Kidney (tissue), 14 donors: ENCODE data around the gene HSF5. TPM values are rescaled to one million over a fixed set of nuclear protein-coding genes. Genes with fewer than 3 reads are reported as not detected.

Experiments
- DNase-seq, 5 donors: peaks; one replicate each; pipeline ENCODE4 v3.0.0-alpha.2; 2013 to 2020
- FAIRE-seq: peaks from 2 replicates; lab custom pipeline; 2012; peaks lifted over from hg19 to GRCh38; lab: Jason Lieb, UNC
- H3K27ac ChIP-seq, 2 donors: one replicate each; pipeline ENCODE4 v1.7.0; 2013; ENCODE audit warnings: low read depth in 2 of 2, low read length in 2 of 2, inconsistent platforms in 1 of 2
- H3K27me3 ChIP-seq: one replicate; pipeline ENCODE4 v1.7.1; 2013; ENCODE audit warnings: low read length, inconsistent platforms; ENCODE audit not compliant: control insufficient read depth, insufficient read depth
- H3K36me3 ChIP-seq, 3 donors: one replicate each; pipeline versions ENCODE4 v1.7.0 to v1.7.1; 2013; ENCODE audit warnings: low read length in 3 of 3, control low read depth in 1 of 3, inconsistent platforms in 1 of 3; ENCODE audit not compliant: insufficient read depth in 3 of 3, control insufficient read depth in 2 of 3
- H3K4me1 ChIP-seq, 3 donors: one replicate each; pipeline versions ENCODE4 v1.7.0 to v1.7.1; 2013; ENCODE audit warnings: low read length in 3 of 3, inconsistent platforms in 1 of 3, low read depth in 1 of 3; ENCODE audit not compliant: control insufficient read depth in 2 of 3, insufficient read depth in 2 of 3
- H3K4me3 ChIP-seq, 3 donors: one replicate each; pipeline versions ENCODE4 v1.7.0 to v1.8.1; 2013; ENCODE audit warnings: low read length in 3 of 3, control low read depth in 1 of 3, inconsistent platforms in 1 of 3
- H3K9ac ChIP-seq, 3 donors: one replicate each; pipeline versions ENCODE4 v1.7.0 to v1.7.1; 2013; ENCODE audit warnings: low read length in 3 of 3, control low read depth in 1 of 3, inconsistent platforms in 1 of 3
- H3K9me3 ChIP-seq, 3 donors: one replicate each; pipeline versions ENCODE4 v1.7.0 to v1.7.1; 2013; ENCODE audit warnings: low read length in 3 of 3, control low read depth in 1 of 3, inconsistent platforms in 1 of 3; ENCODE audit not compliant: control insufficient read depth in 2 of 3, insufficient read depth in 1 of 3
- intact Hi-C: fragments of 100-400 bp; cut with DNase I; formaldehyde crosslinking; loops from one replicate; pipeline ENCODE4 v1.11.1; 2022
- polyA plus RNA-seq: library from polyadenylated mRNA; stranded (reverse); fragments of 350-450 nt; fragmentation: Illumina TruSeq; extraction: RNeasy Lipid Tissue Mini Kit (QIAGEN cat#74804); gene quantifications from one replicate; pipeline ENCODE4 v1.2.3, GENCODE V29; 2014; ENCODE audit warnings: low read depth, low replicate concordance; ENCODE audit not compliant: insufficient read depth
- total RNA-seq: library from RNA; stranded (reverse); fragmentation: NEBNext Ultra II Directional; extraction: Animal tissue kit (Norgen Biotek cat#: 25700); gene quantifications from one replicate; pipeline ENCODE4 v1.2.1, GENCODE V29; 2021
- TF ChIP-seq, protein P1 (sequence below): IDR thresholded peaks from 3 replicates; pipeline ENCODE4 v1.5.1; 2012; ENCODE audit warnings: mild to moderate bottlenecking, moderate library complexity, borderline replicate concordance; ENCODE audit not compliant: insufficient read depth; ENCODE audit errors: extremely low read depth
- donor health status: control.
- donor health status: control.
- donor health status: control.
- donor health status: control.
- donor health status: control.
- donor health status: DM: yes; HTN: yes; CAD: no.
- donor health status: Normal renal cell carcinoma (clear cell type).

The HSF5 gene
- total and polyA plus RNA-seq, 2 donors from 2014 or later = 0.19 TPM; not detected in 1

DNA sequence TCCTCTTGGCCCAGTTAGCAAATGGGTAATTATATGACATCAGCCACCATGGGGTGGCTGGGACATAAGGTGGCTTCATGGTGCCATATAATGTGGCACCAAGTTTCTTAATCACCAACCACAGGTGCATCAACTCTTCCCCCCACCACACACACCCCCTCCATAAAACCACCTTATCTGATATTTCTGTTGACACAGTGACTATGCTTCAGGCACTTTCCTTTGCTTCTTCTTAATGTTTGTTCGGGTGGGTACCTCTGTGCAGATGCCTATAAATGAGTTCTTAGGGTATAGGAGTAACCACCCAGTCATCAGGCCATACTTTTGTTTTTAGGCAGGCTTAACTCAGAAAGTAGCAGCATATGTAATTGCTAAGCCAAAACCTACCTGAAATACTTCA, 100.4 kb downstream of the HSF5 start:
- H3K4me3 ChIP-seq = no peak overlapping the region
- no peaks in the 10 kb centered on the region for H3K27me3 ChIP-seq
- peaks cover 3 to 10% (median 6%) of the 10 kb centered on the region in 3 donors for H3K4me1 ChIP-seq
- no peaks in the 10 kb centered on the region for H3K9me3 ChIP-seq
- FAIRE-seq (no peak), DNase-seq (no peak)
- H3K9ac ChIP-seq = no peak overlapping the region
- intact Hi-C loops = no loop called here
- TF ChIP-seq, protein P1, sequence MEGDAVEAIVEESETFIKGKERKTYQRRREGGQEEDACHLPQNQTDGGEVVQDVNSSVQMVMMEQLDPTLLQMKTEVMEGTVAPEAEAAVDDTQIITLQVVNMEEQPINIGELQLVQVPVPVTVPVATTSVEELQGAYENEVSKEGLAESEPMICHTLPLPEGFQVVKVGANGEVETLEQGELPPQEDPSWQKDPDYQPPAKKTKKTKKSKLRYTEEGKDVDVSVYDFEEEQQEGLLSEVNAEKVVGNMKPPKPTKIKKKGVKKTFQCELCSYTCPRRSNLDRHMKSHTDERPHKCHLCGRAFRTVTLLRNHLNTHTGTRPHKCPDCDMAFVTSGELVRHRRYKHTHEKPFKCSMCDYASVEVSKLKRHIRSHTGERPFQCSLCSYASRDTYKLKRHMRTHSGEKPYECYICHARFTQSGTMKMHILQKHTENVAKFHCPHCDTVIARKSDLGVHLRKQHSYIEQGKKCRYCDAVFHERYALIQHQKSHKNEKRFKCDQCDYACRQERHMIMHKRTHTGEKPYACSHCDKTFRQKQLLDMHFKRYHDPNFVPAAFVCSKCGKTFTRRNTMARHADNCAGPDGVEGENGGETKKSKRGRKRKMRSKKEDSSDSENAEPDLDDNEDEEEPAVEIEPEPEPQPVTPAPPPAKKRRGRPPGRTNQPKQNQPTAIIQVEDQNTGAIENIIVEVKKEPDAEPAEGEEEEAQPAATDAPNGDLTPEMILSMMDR = no peak
- no peak overlapping the region for H3K27ac ChIP-seq
- no peaks in the 10 kb centered on the region for H3K36me3 ChIP-seq

DNA sequence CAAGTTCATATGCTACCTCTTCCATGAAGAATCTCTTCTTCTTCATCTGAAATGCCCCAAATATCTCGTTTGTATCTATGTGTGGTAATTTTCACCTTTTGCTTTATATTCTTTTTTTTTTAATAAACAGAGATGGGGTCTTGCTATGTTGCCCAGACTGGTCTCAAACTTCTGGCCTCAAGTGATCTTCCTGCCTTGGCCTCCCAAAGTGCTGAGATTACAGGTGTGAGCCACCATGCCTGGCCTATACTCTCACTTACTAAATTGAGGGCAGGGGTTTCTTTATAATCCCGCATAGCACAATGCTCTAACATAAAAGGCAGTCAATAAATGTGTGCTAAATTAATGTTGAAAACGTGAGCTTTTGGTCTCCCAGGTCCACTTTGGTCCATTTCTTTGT, 101.5 kb downstream of the HSF5 start:
- peaks cover 11 to 19% (median 16%) of the 10 kb centered on the region in 3 donors for H3K4me1 ChIP-seq
- no peak overlapping the region for H3K4me3 ChIP-seq
- H3K9ac ChIP-seq = no peak overlapping the region
- intact Hi-C loops = no loop called here
- H3K36me3 ChIP-seq = no peaks in the 10 kb centered on the region
- no peak overlapping the region for H3K27ac ChIP-seq
- TF ChIP-seq, protein P1 = no peak
- DNase-seq = no peak
- no peak for FAIRE-seq
- H3K9me3 ChIP-seq = no peaks in the 10 kb centered on the region
- H3K27me3 ChIP-seq = no peaks in the 10 kb centered on the region

DNA sequence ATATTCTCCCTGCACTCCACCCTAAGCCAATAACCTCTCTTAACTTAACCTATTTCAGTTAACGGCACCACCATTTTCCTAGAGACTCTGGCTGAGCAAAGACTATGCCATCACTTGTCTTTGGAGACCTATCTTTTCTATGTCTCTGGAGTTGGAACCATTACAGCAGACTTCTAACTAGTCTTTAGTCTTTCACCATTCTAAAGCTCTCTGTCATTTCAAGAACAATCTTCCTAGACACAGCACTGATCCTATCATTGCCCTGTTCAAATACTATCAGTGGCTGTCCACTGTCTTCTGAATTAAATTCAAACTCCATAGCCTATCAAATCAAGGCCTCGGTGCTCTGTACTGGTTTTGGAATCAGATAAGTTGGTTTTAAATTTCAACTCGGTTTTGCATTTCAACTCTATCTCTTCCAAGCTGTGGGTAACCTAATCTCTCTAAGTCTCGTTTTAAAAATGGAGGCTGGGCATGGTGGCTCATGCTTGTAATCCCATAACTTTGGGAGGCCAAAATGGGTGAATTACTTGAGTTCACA, 102.8 kb downstream of the HSF5 start:
- Histone ChIP-seq H3K4me1 (peaks cover 16 to 25% (median 21%) of the 10 kb centered on the region in 3 donors), H3K27me3 (no peaks in the 10 kb centered on the region), H3K9ac (no peak overlapping the region), H3K36me3 (no peaks in the 10 kb centered on the region), H3K27ac (no peak overlapping the region), H3K4me3 (no peak overlapping the region), H3K9me3 (no peaks in the 10 kb centered on the region)
- DNase-seq = no peak
- intact Hi-C loops = no loop called here
- TF ChIP-seq, protein P1 = no peak
- no peak for FAIRE-seq

DNA sequence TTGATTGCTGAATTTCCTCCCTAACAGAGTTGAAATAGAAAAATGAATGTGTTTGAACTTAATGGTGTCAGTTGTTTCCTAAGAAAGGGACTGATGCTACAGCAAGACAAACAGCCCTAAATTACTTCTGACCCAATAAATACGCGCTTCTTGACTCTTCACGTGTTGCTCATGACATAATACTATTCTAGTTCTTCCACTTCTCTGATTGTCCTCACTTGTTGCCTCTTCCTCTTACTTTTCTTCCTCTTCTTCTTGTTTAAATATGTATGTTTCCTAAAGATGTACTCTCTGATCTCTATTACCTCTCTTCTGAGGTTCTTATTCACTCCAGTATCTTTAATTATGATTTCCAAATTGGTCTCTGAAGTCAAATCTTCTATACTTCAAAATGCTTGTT, 103.3 kb downstream of the HSF5 start:
- no peak for DNase-seq
- Histone ChIP-seq H3K4me1 (peaks cover 16 to 28% (median 26%) of the 10 kb centered on the region in 3 donors), H3K9me3 (no peaks in the 10 kb centered on the region), H3K4me3 (no peak overlapping the region), H3K9ac (no peak overlapping the region), H3K36me3 (no peaks in the 10 kb centered on the region), H3K27ac (no peak overlapping the region), H3K27me3 (no peaks in the 10 kb centered on the region)
- TF ChIP-seq, protein P1 = no peak
- intact Hi-C loops = no loop called here
- FAIRE-seq = no peak
